Upper lobe of right lung (tissue), 1 donor: ENCODE measurements around the gene NFASC. TPM values are rescaled to one million over a fixed set of nuclear protein-coding genes. Genes with fewer than 3 reads are reported as not detected.

ENCODE experiments used
- ATAC-seq: fragments of 200-7000 bp; cut with Tn5 transposase; one replicate; pipeline ENCODE4 v1.9.1; 2020; ENCODE audit warnings: mild to moderate bottlenecking, moderate library complexity
- DNase-seq: peaks from one replicate; pipeline ENCODE4 v3.0.0-alpha.2; 2020
- H3K27ac ChIP-seq: fragments of 200-600 bp; one replicate; pipeline ENCODE4 v1.8.0; 2022
- H3K27me3 ChIP-seq: fragments of 200-600 bp; one replicate; pipeline ENCODE4 v1.8.0; 2022; ENCODE audit warnings: mild to moderate bottlenecking
- H3K36me3 ChIP-seq: fragments of 200-600 bp; one replicate; pipeline ENCODE4 v1.8.0; 2022
- H3K4me1 ChIP-seq: fragments of 200-600 bp; one replicate; pipeline ENCODE4 v1.8.0; 2022
- H3K4me3 ChIP-seq: fragments of 200-600 bp; one replicate; pipeline ENCODE4 v1.8.0; 2022; ENCODE audit warnings: mild to moderate bottlenecking
- H3K9me3 ChIP-seq: fragments of 200-600 bp; one replicate; pipeline ENCODE4 v1.8.0; 2022
- CTCF ChIP-seq: fragments of 200-600 bp; IDR thresholded peaks from one replicate; pipeline ENCODE4 v1.8.0; 2022; ENCODE audit warnings: antibody characterized with exemption
- intact Hi-C: fragments of 100-400 bp; cut with DNase I; formaldehyde crosslinking; loops from one replicate; pipeline ENCODE4 v1.11.0; 2022
- total RNA-seq: library from RNA; stranded (reverse); fragmentation: NEBNext Ultra II Directional; extraction: Animal tissue kit (Norgen Biotek cat#: 25700); gene quantifications from one replicate; pipeline ENCODE4 v1.2.1, GENCODE V29; 2021
- donor health status: DM: no; HTN: yes; CAD: no; lungs with severe emphysema.

The NFASC gene
- total RNA-seq, 1 donor from 2014 or later = 24.1 TPM

GRCh38 chr1:204973449-204973848, 102.8 kb downstream of the NFASC start:
- Histone ChIP-seq H3K27me3 (no peaks in the 10 kb centered on the region), H3K27ac (no peak overlapping the region), H3K4me3 (no peak overlapping the region), H3K9me3 (no peaks in the 10 kb centered on the region), H3K4me1 (no peaks in the 10 kb centered on the region), H3K36me3 (no peaks in the 10 kb centered on the region)
- ATAC-seq = no peak
- intact Hi-C loops = loop anchor here (10.0 kb wide), 1 partner anchor 91 kb away; no protein-coding TSS in a partner anchor
- DNase-seq = no peak
- no peak for TF ChIP-seq CTCF

DNA sequence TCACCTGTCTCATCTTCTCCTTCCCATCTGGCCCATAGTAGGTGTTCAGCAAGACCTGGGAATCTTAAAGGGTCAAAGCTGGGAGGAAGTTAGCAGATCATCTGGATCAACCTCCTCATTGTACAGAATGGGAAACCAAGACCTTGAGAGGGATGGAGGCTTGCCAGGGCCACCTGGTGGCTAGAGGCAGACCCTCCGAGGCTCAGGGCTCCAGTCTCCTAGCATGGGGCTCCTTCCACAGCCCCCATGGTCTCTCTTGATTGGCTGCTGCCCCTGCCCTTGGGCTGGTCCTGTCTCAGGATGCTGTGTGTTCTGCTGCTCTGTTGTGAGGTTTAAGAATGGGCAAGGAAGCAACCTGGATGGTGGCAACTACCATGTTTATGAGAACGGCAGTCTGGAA, 103.7 kb downstream of the NFASC start:
- Histone ChIP-seq H3K4me1 (no peaks in the 10 kb centered on the region), H3K27ac (no peak overlapping the region), H3K4me3 (no peak overlapping the region), H3K36me3 (no peaks in the 10 kb centered on the region), H3K27me3 (no peaks in the 10 kb centered on the region), H3K9me3 (no peaks in the 10 kb centered on the region)
- intact Hi-C loops = loop anchor here (10.0 kb wide), 1 partner anchor 90 kb away; no protein-coding TSS in a partner anchor
- DNase-seq (no peak), ATAC-seq (no peak)
- no peak for TF ChIP-seq CTCF

GRCh38 chr1:204975021-204975420, 104.4 kb downstream of the NFASC start:
- H3K4me3 ChIP-seq = no peak overlapping the region

GRCh38 chr1:204975568-204976235, 105.0 kb downstream of the NFASC start:
- Histone ChIP-seq H3K4me1 (no peaks in the 10 kb centered on the region), H3K9me3 (no peaks in the 10 kb centered on the region), H3K27me3 (no peaks in the 10 kb centered on the region), H3K27ac (no peak overlapping the region), H3K4me3 (no peak overlapping the region), H3K36me3 (no peaks in the 10 kb centered on the region)
- intact Hi-C loops = loop anchor here (10.0 kb wide), 1 partner anchor 89 kb away; no protein-coding TSS in a partner anchor
- ATAC-seq (peak; percentile 82), DNase-seq (no peak)
- peak; percentile 79 for TF ChIP-seq CTCF

More at GRCh38 chr1:204975021-204975420, 104.4 kb downstream of the NFASC start:
- no peak for TF ChIP-seq CTCF
- no peak overlapping the region for H3K27ac ChIP-seq
- H3K36me3 ChIP-seq = no peaks in the 10 kb centered on the region
- DNase-seq = no peak
- H3K4me1 ChIP-seq = no peaks in the 10 kb centered on the region
- H3K27me3 ChIP-seq = no peaks in the 10 kb centered on the region
- ATAC-seq = no peak
- H3K9me3 ChIP-seq = no peaks in the 10 kb centered on the region
- intact Hi-C loops = loop anchor here (10.0 kb wide), 1 partner anchor 90 kb away; no protein-coding TSS in a partner anchor

DNA sequence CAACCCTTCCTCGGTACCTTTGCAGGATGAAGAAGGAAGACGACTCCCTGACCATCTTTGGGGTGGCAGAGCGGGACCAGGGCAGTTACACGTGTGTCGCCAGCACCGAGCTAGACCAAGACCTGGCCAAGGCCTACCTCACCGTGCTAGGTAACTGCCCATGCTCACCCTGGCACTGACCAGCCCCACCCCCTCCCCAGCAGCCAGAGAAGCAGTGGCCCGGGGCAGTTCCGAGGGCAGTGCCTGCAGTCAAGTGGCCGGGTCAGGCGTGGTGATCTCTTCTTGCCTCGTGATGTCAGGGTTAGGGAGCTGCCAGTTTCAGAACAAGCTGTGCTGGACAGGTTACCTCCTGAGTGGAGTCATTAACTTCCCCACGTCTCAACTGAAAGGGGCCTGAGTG, 106.0 kb downstream of the NFASC start:
- no peak for ATAC-seq
- no peaks in the 10 kb centered on the region for H3K4me1 ChIP-seq
- DNase-seq = no peak
- H3K27ac ChIP-seq = no peak overlapping the region
- no peaks in the 10 kb centered on the region for H3K9me3 ChIP-seq
- no peak overlapping the region for H3K4me3 ChIP-seq
- H3K36me3 ChIP-seq = no peaks in the 10 kb centered on the region
- intact Hi-C loops = loop anchor here (10.0 kb wide), 1 partner anchor 88 kb away; no protein-coding TSS in a partner anchor
- TF ChIP-seq CTCF = no peak
- no peaks in the 10 kb centered on the region for H3K27me3 ChIP-seq
